IPS DF 4.7 (cell line): ENCODE data around the gene GET3.
"Not testable (repeated sequence)": the region's sequence is repeated elsewhere in the genome, so short reads cannot be mapped to it uniquely, and the experiment has no call there.

Source experiments
- DNase-seq: peaks from one replicate; pipeline ENCODE4 v3.0.0-alpha.2; 2013; ENCODE audit warnings: low spot score; ENCODE audit errors: extremely low read depth

GET3 gene

GRCh38 chr19:12792051-12792852 lies 55.0 kb downstream of the GET3 start:
- DNase-seq: no peak

DNA sequence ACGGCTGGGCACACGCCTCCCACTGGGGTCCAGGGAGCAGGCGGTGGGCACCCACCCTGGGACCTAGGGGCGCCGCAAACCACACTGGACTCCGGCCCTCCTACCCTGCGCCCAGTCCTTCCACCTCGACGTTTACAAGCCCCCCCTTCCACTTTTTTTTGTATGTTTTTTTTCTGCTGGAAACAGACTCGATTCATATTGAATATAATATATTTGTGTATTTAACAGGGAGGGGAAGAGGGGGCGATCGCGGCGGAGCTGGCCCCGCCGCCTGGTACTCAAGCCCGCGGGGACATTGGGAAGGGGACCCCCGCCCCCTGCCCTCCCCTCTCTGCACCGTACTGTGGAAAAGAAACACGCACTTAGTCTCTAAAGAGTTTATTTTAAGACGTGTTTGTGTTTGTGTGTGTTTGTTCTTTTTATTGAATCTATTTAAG lies 55.6 kb downstream of the GET3 start:
- DNase-seq: no peak

GRCh38 chr19:12793290-12794195 lies 56.2 kb downstream of the GET3 start:
- DNase-seq: no peak

DNA sequence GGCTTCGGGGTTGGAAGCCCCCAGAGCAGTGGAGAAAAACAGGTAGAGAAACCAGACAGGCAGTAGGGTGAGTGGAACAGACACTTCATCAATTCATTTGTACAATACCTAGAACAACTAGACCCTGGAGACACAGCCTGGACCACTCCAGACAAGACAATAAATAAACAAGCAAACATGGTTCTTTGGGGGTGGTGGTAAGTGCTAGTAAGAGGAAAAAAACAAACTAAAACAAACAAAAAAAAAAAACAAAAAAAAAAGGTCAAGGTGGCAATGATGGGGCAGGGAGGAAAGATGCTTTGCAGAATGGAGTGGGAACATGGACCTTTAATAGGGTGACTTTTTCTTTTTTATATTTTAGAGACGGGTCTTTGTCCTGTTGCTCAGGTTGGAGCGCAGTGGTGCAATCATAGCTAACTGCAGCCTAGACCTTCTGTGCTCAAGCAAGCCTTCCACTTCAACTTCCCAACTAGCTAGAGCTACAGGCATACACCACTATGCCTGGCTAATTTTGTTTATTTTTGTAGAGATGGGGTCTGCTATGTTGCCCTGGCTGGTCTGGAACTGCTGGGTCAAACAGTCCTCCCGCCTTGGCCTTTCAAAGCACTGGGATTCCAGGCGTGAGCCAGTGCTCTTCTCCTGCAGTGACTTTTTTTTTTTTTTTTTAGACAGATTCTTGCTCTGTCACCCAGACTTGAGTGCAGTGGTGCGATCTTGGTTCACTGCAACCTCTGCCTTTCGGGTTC lies 57.1 kb downstream of the GET3 start:
- no peak for DNase-seq

GRCh38 chr19:12794971-12795381 lies 57.7 kb downstream of the GET3 start:
- DNase-seq: no peak

DNA sequence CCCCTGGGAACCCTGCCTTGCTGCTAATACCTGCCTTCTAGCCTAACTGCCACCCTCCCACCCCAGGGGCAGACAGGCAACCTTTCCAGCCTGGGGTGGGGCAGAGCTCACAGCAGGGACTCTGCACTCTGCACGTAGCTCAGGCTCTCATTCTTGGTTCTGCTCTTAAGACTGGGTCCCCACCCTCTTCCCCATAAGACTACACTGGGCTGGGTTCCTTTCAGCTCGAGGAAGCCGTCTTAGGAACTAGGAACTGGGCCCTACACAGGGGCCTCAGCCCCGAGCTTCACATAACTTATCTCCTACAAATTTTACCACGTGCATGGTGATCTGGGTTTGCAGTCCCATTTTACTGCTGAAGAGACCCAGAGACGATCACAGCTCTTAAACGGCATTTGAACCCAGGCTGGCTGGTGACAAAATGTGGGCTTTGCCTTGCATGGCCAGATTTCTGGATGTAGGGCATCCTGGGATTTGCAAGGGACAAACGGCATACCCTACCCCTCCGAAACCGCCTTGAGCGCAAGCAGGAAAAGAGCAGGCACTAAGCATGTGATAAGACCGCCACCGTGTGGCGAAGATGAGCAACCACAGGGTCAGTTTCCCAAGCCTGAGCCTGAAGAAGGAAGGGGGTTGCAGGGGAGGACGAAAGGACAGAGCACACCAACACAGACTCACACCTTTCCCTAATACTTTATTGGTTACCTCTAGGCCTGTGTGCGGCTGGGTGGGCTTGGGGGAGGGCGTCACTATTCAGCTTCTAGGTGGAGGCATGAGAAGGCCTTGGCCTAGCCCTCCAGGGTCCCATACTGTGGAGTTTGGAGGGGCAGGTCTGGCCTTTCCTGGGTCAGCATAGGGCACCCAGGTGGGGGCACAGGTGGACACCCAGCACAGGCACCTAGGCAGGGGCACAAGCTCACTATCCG lies 59.1 kb downstream of the GET3 start:
- DNase-seq: no peak

GRCh38 chr19:12797141-12797587 lies 59.9 kb downstream of the GET3 start:
- no peak for DNase-seq

- DNase-seq: not testable (repeated sequence)
These were observed 60.3 kb downstream of the GET3 start for GRCh38 chr19:12797607-12798006.
